Trophoblast cell (in vitro differentiated cells and primary cell): ENCODE measurements around the gene DLEU7. TPM values are rescaled to one million over a fixed set of nuclear protein-coding genes. Genes with fewer than 3 reads are reported as not detected.

Experiments used
- DNase-seq, 2 donors: peaks; one replicate each; pipeline ENCODE4 v3.0.0-alpha.2; 2016
- H2AFZ ChIP-seq: 2 replicates; pipeline ENCODE4 v1.6.1; 2013; ENCODE audit warnings: low read length, moderate library complexity, mild to moderate bottlenecking; ENCODE audit not compliant: insufficient read depth, poor library complexity
- H2AK5ac ChIP-seq: 2 replicates; pipeline ENCODE4 v1.6.1; 2013; ENCODE audit warnings: mild to moderate bottlenecking, low read length
- H2BK120ac ChIP-seq: 2 replicates; pipeline ENCODE4 v1.6.1; 2013; ENCODE audit warnings: low read length, mild to moderate bottlenecking, moderate library complexity; ENCODE audit not compliant: insufficient read depth, poor library complexity
- H2BK12ac ChIP-seq: 2 replicates; pipeline ENCODE4 v1.6.1; 2013; ENCODE audit warnings: mild to moderate bottlenecking, low read length, moderate library complexity
- H2BK5ac ChIP-seq: 2 replicates; pipeline ENCODE4 v1.6.1; 2013; ENCODE audit warnings: low read length, low read depth, moderate library complexity, mild to moderate bottlenecking; ENCODE audit not compliant: poor library complexity
- H3K14ac ChIP-seq: 2 replicates; pipeline ENCODE4 v1.6.1; 2013; ENCODE audit warnings: mild to moderate bottlenecking, low read length
- H3K18ac ChIP-seq: 2 replicates; pipeline ENCODE4 v1.6.1; 2013; ENCODE audit warnings: mild to moderate bottlenecking, low read length
- H3K23ac ChIP-seq: 2 replicates; pipeline ENCODE4 v1.6.1; 2013; ENCODE audit warnings: low read length
- H3K27ac ChIP-seq: 2 replicates; pipeline ENCODE4 v1.5.1; 2013; ENCODE audit warnings: low read depth, mild to moderate bottlenecking, inconsistent platforms, low read length, moderate library complexity
- H3K27me3 ChIP-seq: 2 replicates; pipeline ENCODE4 v1.6.1; 2013; ENCODE audit warnings: inconsistent platforms, mild to moderate bottlenecking, low read length, moderate library complexity; ENCODE audit not compliant: insufficient read depth
- H3K36me3 ChIP-seq, 2 experiments: 1 replicate in 1 of 2; 2 replicates in 1 of 2; pipeline ENCODE4 v1.6.1; 2013; ENCODE audit warnings: low read length in 2 of 2, mild to moderate bottlenecking in 2 of 2, moderate library complexity in 1 of 2; ENCODE audit not compliant: insufficient read depth in 2 of 2, control insufficient read depth in 1 of 2
- H3K4ac ChIP-seq: 2 replicates; pipeline ENCODE4 v1.6.1; 2013; ENCODE audit warnings: low read depth, mild to moderate bottlenecking, low read length, moderate library complexity
- H3K4me1 ChIP-seq, 2 experiments: 1 replicate in 1 of 2; 2 replicates in 1 of 2; pipeline ENCODE4 v1.6.1; 2013; ENCODE audit warnings: low read length in 2 of 2, mild to moderate bottlenecking in 2 of 2, moderate library complexity in 1 of 2; ENCODE audit not compliant: insufficient read depth in 2 of 2, control insufficient read depth in 1 of 2
- H3K4me2 ChIP-seq: 2 replicates; pipeline ENCODE4 v1.6.1; 2013; ENCODE audit warnings: inconsistent platforms, mild to moderate bottlenecking, low read length, moderate library complexity
- H3K4me3 ChIP-seq: 2 replicates; pipeline ENCODE4 v1.5.1; 2013; ENCODE audit warnings: mild to moderate bottlenecking, low read depth, low read length, inconsistent platforms
- H3K79me1 ChIP-seq: one replicate; pipeline ENCODE4 v1.6.1; 2013; ENCODE audit warnings: low read length
- H3K79me2 ChIP-seq: 2 replicates; pipeline ENCODE4 v1.6.1; 2013; ENCODE audit warnings: low read length, mild to moderate bottlenecking; ENCODE audit not compliant: control insufficient read depth, insufficient read depth, poor library complexity
- H3K9ac ChIP-seq: 2 replicates; pipeline ENCODE4 v1.6.1; 2013; ENCODE audit warnings: mild to moderate bottlenecking, low read length
- H3K9me3 ChIP-seq: 2 replicates; pipeline ENCODE4 v1.6.1; 2013; ENCODE audit warnings: low read depth, mild to moderate bottlenecking, control low read depth, inconsistent platforms, low read length; ENCODE audit not compliant: insufficient read depth
- H4K12ac ChIP-seq: 2 replicates; pipeline ENCODE4 v1.6.1; 2013; ENCODE audit warnings: low read depth, mild to moderate bottlenecking, low read length, moderate library complexity
- H4K8ac ChIP-seq: 2 replicates; pipeline ENCODE4 v1.6.1; 2013; ENCODE audit warnings: low read depth, mild to moderate bottlenecking, low read length, moderate library complexity
- H4K91ac ChIP-seq: one replicate; pipeline ENCODE4 v1.6.1; 2013; ENCODE audit warnings: low read depth, mild to moderate bottlenecking, low read length, moderate library complexity
- WGBS: extraction: QIAGEN DNeasy Blood & Tissue Kit; methylation state at CpG from one replicate; pipeline ENCODE4 v1.1.7; 2013; ENCODE audit warnings: missing lambda C conversion rate; ENCODE audit not compliant: insufficient read length, insufficient coverage; ENCODE audit errors: extremely low coverage; 5-methylcytosine and 5-hydroxymethylcytosine counted together
- polyA plus RNA-seq: library from polyadenylated mRNA; stranded (reverse); fragments of 200-250 nt; gene quantifications from 2 replicates; pipeline ENCODE4 v1.2.3, GENCODE V29; 2013

DLEU7 gene
- not detected in 2 replicates for polyA plus RNA-seq

- no CpG with 5 or more reads among the region's 78 CpGs for WGBS
- no peak within 1 kb of the TSS for H2AK5ac ChIP-seq
Observed at GRCh38 chr13:50843257-50844083, at the start of gene DLEU7. Gene DLEU7, minus strand, starts transcription at chr13:50843692. Its CDS starts 46 bp downstream, at chr13:50843646.

GRCh38 chr13:50892210-50892944, 48.9 kb upstream of the DLEU7 start:
- H4K91ac ChIP-seq: no peak overlapping the region
- no peaks in the 10 kb centered on the region for H3K79me2 ChIP-seq
- H2BK120ac ChIP-seq: no peak overlapping the region
- no peak overlapping the region for H2AFZ ChIP-seq
- H3K4me3 ChIP-seq: no peak overlapping the region
- H3K79me1 ChIP-seq: no peaks in the 10 kb centered on the region
- no peak overlapping the region for H2AK5ac ChIP-seq
- H3K27me3 ChIP-seq: no peaks in the 10 kb centered on the region
- WGBS: no CpG with 5 or more reads among the region's 7 CpGs
- H4K12ac ChIP-seq: no peak overlapping the region
- no peak overlapping the region for H3K4me2 ChIP-seq
- no peak overlapping the region for H4K8ac ChIP-seq
- no peak overlapping the region for H2BK12ac ChIP-seq
- DNase-seq: no peak
- no peaks in the 10 kb centered on the region for H3K36me3 ChIP-seq
- H3K27ac ChIP-seq: no peak overlapping the region
- no peak overlapping the region for H2BK5ac ChIP-seq
- no peak overlapping the region for H3K14ac ChIP-seq
- no peak overlapping the region for H3K4ac ChIP-seq
- H3K9me3 ChIP-seq: no peaks in the 10 kb centered on the region
- H3K18ac ChIP-seq: no peak overlapping the region
- H3K4me1 ChIP-seq: no peaks in the 10 kb centered on the region
- no peak overlapping the region for H3K9ac ChIP-seq
- H3K23ac ChIP-seq: no peak overlapping the region

More at GRCh38 chr13:50843257-50844083, at the start of gene DLEU7:
- Histone ChIP-seq H3K14ac (no peak within 1 kb of the TSS), H3K9ac (no peak within 1 kb of the TSS), H3K36me3 (no peaks in the 10 kb centered on the region), H2BK5ac (no peak within 1 kb of the TSS), H2BK120ac (no peak within 1 kb of the TSS), H2BK12ac (no peak within 1 kb of the TSS), H3K79me1 (no peaks in the 10 kb centered on the region), H3K27ac (no peak within 1 kb of the TSS), H3K4ac (no peak within 1 kb of the TSS), H3K4me3 (no peak within 1 kb of the TSS), H3K9me3 (peaks cover 2% of the 10 kb centered on the region), H4K12ac (no peak within 1 kb of the TSS), H3K27me3 (peaks cover 20% of the 10 kb centered on the region), H3K79me2 (no peaks in the 10 kb centered on the region), H3K4me2 (peak within 1 kb of the TSS; percentile 80), H4K8ac (no peak within 1 kb of the TSS), H3K23ac (no peak within 1 kb of the TSS), H4K91ac (no peak within 1 kb of the TSS), H3K18ac (no peak within 1 kb of the TSS), H2AFZ (peak within 1 kb of the TSS; percentile 79), H3K4me1 (peaks cover 9% of the 10 kb centered on the region in 2 experiments)
- DNase-seq: no peak

GRCh38 chr13:50891206-50891605, 47.7 kb upstream of the DLEU7 start:
- H3K23ac ChIP-seq: no peak overlapping the region
- H2BK12ac ChIP-seq: no peak overlapping the region
- H3K14ac ChIP-seq: no peak overlapping the region
- H3K27ac ChIP-seq: no peak overlapping the region
- H2AFZ ChIP-seq: no peak overlapping the region
- H3K79me1 ChIP-seq: no peaks in the 10 kb centered on the region
- no peak overlapping the region for H4K12ac ChIP-seq
- no peaks in the 10 kb centered on the region for H3K9me3 ChIP-seq
- H4K91ac ChIP-seq: no peak overlapping the region
- no peak overlapping the region for H3K18ac ChIP-seq
- H3K36me3 ChIP-seq: no peaks in the 10 kb centered on the region
- no peak overlapping the region for H3K4me3 ChIP-seq
- H3K27me3 ChIP-seq: no peaks in the 10 kb centered on the region
- H3K4ac ChIP-seq: no peak overlapping the region
- no peak overlapping the region for H2BK120ac ChIP-seq
- no peak overlapping the region for H3K9ac ChIP-seq
- no peak for DNase-seq
- no peak overlapping the region for H4K8ac ChIP-seq
- no peaks in the 10 kb centered on the region for H3K4me1 ChIP-seq
- no peak overlapping the region for H3K4me2 ChIP-seq
- H3K79me2 ChIP-seq: no peaks in the 10 kb centered on the region
- H2AK5ac ChIP-seq: no peak overlapping the region
- H2BK5ac ChIP-seq: no peak overlapping the region

- Histone ChIP-seq H3K23ac (no peak overlapping the region), H2AFZ (no peak overlapping the region), H2AK5ac (no peak overlapping the region), H2BK12ac (no peak overlapping the region), H3K27me3 (no peaks in the 10 kb centered on the region), H4K12ac (no peak overlapping the region), H4K91ac (no peak overlapping the region), H3K79me2 (no peaks in the 10 kb centered on the region), H3K18ac (no peak overlapping the region), H3K4me2 (no peak overlapping the region), H4K8ac (no peak overlapping the region), H3K9ac (no peak overlapping the region), H3K14ac (no peak overlapping the region), H3K79me1 (no peaks in the 10 kb centered on the region), H3K36me3 (no peaks in the 10 kb centered on the region), H2BK5ac (no peak overlapping the region), H3K4me1 (no peaks in the 10 kb centered on the region), H3K27ac (no peak overlapping the region), H3K4ac (no peak overlapping the region), H3K4me3 (no peak overlapping the region), H3K9me3 (no peaks in the 10 kb centered on the region), H2BK120ac (no peak overlapping the region)
- no peak for DNase-seq
- no CpG with 5 or more reads among the region's 1 CpG for WGBS
Observed at GRCh38 chr13:50889317-50889716, 45.8 kb upstream of the DLEU7 start.
